Endothelial cell of umbilical vein (primary cell): ENCODE measurements around the gene CLTCL1.

Experiments used
- CTCF ChIP-seq, 2 donors: IDR thresholded peaks; 1 replicate in 1 of 2; 2 replicates in 1 of 2; pipeline ENCODE4 v1.5.1; 2011; ENCODE audit warnings: low read length in 2 of 2, mild to moderate bottlenecking in 2 of 2, moderate library complexity in 2 of 2, control low read depth in 1 of 2, inconsistent platforms in 1 of 2, low read depth in 1 of 2; ENCODE audit not compliant: insufficient read depth in 1 of 2; ENCODE audit errors: extremely low read depth in 1 of 2
- EZH2 ChIP-seq: IDR thresholded peaks from 2 replicates; pipeline ENCODE4 v1.6.1; 2012; ENCODE audit warnings: borderline replicate concordance, low read depth, mild to moderate bottlenecking, moderate library complexity, low read length, inconsistent platforms; ENCODE audit not compliant: severe bottlenecking
- JUN ChIP-seq: IDR thresholded peaks from 2 replicates; pipeline ENCODE4 v1.6.1; 2011; ENCODE audit warnings: borderline replicate concordance, low read depth; ENCODE audit not compliant: insufficient read length, insufficient read depth
- MAX ChIP-seq: IDR thresholded peaks from 2 replicates; pipeline ENCODE4 v1.6.1; 2011; ENCODE audit not compliant: insufficient read depth, insufficient read length
- MYC ChIP-seq: IDR thresholded peaks from one replicate; pipeline ENCODE4 v1.6.1; 2011; ENCODE audit warnings: mild to moderate bottlenecking, low read depth, low read length
- POLR2A ChIP-seq: IDR thresholded peaks from 2 replicates; pipeline ENCODE4 v1.6.1; 2012; ENCODE audit warnings: low read depth, mild to moderate bottlenecking, control low read depth, low read length
- POLR2AphosphoS5 ChIP-seq: IDR thresholded peaks from 2 replicates; pipeline ENCODE4 v1.6.1; 2012; ENCODE audit warnings: low read depth, mild to moderate bottlenecking, control low read depth, low read length, moderate library complexity; ENCODE audit not compliant: insufficient read depth

- no peak for TF ChIP-seq CTCF (IDR thresholded peaks at IDR 0.05; ENCODE audit: extremely low read depth in 1 of 2, insufficient read depth in 1 of 2, low read depth in 1 of 2, low read length in 2 of 2)
- TF ChIP-seq MAX = no peak
- no peak for TF ChIP-seq EZH2
- no peak for TF ChIP-seq POLR2AphosphoS5
- TF ChIP-seq MYC = no peak
- TF ChIP-seq POLR2A = no peak
- TF ChIP-seq JUN = no peak
Measured at GRCh38 chr22:19244600-19245352, 46.7 kb downstream of the CLTCL1 start.
